GM12872 (cell line): ENCODE results near the gene CNTNAP1.

Experiments
- TF ChIP-seq, protein P1 (sequence below): IDR thresholded peaks from 3 replicates; pipeline ENCODE4 v1.5.1; 2011; ENCODE audit warnings: low read depth, mild to moderate bottlenecking, low read length, moderate library complexity; ENCODE audit not compliant: insufficient read depth

Gene CNTNAP1

GRCh38 chr17:42653179-42654124 lies 28.9 kb upstream of the CNTNAP1 start:
- TF ChIP-seq, protein P1, sequence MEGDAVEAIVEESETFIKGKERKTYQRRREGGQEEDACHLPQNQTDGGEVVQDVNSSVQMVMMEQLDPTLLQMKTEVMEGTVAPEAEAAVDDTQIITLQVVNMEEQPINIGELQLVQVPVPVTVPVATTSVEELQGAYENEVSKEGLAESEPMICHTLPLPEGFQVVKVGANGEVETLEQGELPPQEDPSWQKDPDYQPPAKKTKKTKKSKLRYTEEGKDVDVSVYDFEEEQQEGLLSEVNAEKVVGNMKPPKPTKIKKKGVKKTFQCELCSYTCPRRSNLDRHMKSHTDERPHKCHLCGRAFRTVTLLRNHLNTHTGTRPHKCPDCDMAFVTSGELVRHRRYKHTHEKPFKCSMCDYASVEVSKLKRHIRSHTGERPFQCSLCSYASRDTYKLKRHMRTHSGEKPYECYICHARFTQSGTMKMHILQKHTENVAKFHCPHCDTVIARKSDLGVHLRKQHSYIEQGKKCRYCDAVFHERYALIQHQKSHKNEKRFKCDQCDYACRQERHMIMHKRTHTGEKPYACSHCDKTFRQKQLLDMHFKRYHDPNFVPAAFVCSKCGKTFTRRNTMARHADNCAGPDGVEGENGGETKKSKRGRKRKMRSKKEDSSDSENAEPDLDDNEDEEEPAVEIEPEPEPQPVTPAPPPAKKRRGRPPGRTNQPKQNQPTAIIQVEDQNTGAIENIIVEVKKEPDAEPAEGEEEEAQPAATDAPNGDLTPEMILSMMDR: no peak

GRCh38 chr17:42655528-42655927 lies 26.8 kb upstream of the CNTNAP1 start:
- TF ChIP-seq, protein P1: no peak

DNA sequence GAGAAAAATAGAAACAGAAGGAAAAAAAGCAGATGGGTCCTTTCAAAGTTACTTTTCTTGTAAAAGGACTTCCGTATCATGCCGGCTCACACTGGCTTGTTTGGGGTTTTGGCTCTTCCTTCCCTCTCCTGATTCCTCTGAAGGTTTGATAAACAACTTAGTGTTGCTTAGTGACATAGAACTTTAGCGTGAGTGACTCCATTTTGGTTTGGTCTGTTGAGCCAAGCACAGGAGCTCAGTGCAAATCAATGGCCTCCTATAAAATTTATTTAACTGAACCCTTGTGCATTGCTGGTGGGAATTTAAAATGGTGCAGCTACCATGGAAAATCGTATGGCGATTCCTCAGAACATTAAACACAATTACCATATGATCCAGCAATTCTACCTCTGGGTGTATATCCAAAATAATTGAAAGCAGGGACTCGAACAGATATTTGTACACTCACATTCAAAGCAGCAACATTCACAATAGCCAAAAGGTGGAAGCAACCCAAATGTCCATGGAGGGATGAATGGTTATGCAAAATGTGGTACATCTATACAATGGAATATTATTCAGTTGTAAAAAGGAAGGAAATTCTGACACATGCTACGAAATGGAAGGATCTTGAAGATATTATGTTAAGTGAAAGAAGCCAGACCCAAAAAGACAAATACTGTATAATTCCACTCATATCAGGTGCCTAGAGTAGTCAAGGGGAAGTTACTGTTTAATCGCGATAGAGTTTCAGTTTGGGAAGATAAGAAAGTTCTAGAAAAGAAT lies 24.3 kb upstream of the CNTNAP1 start:
- TF ChIP-seq, protein P1: no peak

DNA sequence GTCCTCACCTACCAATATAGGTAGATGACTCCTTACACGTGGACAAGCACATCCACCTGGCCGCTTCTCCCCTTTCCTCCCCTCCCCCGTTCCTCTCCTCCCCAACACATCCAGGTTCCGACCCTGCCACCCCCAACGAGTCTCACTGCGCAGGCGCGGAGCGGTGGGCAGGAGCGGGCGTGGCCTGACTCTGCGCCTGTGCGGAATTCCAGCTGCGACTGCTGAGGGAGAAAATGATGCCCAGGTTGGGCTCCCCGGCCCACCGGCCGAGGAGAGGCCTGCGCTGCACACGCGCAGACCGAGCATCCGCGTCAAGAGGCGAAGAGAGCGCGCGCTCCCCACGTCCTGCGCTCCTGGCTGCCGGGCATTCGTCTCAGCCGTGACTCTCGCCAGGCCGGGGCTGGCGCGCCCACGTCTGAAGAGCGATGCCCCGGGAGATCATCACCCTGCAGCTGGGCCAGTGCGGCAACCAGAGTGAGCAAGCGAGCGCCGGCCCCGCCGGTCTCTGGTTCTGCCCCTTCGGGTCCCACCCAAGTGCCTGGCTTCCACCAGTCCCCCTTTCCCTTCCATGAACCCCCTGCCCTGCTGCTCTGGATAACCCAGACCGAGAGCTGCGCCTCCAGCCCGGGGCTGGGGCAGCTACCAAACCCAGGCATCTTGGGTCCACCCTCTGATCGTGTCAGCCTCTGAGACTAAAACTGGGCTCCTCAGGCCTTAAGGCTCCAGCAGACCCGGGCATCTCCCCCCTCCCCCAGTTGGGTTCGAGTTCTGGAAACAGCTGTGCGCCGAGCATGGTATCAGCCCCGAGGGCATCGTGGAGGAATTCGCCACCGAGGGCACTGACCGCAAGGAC lies 23.0 kb upstream of the CNTNAP1 start, which contains the start of gene TUBG2:
Gene TUBG2 (plus strand): TSS at position 206 of the 853 bp plus-strand sequence. CDS start 220 bp downstream, at position 426.
- TF ChIP-seq, protein P1: no peak

GRCh38 chr17:42660692-42661345 lies 21.5 kb upstream of the CNTNAP1 start:
- TF ChIP-seq, protein P1: no peak

DNA sequence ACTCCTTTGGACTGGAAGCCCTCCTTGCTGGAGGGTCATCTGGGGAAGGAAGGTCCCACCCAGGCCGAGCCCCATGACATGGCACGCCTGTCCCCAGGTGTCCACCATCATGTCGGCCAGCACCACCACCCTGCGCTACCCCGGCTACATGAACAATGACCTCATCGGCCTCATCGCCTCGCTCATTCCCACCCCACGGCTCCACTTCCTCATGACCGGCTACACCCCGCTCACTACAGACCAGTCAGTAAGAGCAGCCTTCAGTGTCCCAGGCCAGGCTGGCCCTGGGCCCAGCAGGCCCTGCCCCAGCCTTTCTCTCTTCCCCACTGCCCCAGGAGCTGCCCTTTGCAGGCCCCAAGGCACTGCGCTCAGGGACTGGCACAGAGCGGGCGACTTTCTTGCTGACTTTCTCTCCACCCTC lies 16.7 kb upstream of the CNTNAP1 start:
- TF ChIP-seq, protein P1: no peak
